ENCODE measurements around the gene RHBDD3. TPM values are rescaled to one million over a fixed set of nuclear protein-coding genes. Genes with fewer than 3 reads are reported as not detected.

Gene RHBDD3
- total RNA-seq, 4 donors from 2014 or later = 8.9 to 24.1 (median 20.5) TPM

DNA sequence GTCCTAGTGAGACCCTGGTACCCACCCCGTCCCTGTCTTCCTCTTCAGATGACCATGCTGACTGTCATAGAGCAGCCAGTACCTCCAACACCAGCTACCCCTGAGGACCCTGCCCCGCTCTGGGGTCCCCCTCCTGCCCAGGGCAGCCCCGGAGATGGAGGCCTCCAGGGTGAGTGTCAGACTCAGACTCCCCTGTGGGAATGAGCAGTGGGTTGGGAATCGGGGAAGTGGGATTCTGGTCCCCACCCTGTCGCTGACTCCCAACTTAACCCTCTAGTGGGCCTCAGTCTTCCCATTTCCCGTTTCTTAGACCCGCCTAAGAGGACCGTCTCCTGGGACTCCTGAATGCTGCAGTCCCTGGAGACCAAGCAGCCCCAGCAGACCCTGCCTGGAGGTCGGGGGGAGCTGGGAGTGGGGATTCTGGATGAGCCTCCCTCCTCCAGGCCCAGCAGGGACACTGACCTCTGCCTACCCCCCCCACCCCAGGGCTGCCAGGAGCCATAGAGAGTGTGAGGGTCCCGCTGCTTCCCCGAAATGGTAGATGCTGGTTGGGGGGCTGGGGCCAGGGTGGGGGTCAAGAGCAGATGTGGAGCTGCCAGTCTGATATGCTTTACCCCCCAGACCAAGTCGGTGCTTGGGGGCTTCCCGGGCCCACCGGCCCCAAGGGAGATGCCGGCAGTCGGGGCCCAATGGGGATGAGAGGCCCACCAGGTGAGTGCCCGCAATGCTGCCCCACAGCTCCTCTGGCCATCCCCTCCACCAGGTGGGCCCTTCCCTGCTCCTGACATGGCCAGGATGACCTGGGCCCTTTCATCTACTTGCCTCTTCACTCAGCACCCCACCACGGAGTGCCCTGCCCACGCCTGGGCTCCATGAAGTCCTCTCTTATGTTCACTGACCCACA, 36.6 kb downstream of the RHBDD3 start:
- DNase-seq (ENCODE audit: low spot score in 2 of 2) = peak in 1 of 2 donors; percentile 80
- intact Hi-C loops (cut with DNase I; ENCODE audit: low total_unique reads) = no loop called here
- no peak for TF ChIP-seq POLR2A (IDR thresholded peaks at IDR 0.05)
- WGBS, 2 donors = 91 to 94% methylated on average over 15 to 19 of the region's 19 CpGs
- H3K4me3 ChIP-seq (ENCODE audit: low read depth, poor library complexity, severe bottlenecking) = no peak overlapping the region

DNA sequence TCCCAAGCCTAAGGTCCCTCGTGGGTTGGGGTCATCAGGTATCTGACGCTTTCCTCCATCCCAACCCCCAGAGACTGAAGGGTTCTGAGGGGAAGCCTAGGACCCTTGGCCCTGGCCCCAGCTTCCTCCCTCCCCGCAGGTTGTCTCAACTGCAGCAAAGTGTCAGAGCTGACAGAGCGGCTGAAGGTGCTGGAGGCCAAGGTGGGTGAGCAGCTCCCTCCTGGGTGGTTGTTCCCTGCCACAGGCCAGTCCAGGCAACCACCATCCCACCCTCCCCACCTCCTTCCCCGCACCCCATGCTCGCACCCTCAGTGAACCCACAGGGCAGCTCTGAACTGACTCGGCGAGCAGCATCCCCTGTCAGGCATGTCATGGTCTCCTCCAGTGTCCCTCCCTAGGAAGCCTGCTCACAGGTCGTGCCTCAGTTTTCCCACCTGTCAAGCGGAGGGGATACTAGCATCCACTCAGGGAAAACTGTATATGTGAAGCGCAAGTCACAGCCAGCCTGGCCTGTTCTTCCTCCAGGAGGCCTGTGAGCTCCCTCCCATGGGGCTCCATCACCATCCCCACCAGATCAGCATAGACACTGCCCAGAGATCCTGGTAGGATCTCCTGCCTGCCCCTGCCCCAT, 41.3 kb downstream of the RHBDD3 start:
- 92 to 93% methylated on average over 10 to 11 of the region's 11 CpGs for WGBS, 2 donors
- no peak for TF ChIP-seq POLR2A (IDR thresholded peaks at IDR 0.05)
- TF ChIP-seq, protein P1, sequence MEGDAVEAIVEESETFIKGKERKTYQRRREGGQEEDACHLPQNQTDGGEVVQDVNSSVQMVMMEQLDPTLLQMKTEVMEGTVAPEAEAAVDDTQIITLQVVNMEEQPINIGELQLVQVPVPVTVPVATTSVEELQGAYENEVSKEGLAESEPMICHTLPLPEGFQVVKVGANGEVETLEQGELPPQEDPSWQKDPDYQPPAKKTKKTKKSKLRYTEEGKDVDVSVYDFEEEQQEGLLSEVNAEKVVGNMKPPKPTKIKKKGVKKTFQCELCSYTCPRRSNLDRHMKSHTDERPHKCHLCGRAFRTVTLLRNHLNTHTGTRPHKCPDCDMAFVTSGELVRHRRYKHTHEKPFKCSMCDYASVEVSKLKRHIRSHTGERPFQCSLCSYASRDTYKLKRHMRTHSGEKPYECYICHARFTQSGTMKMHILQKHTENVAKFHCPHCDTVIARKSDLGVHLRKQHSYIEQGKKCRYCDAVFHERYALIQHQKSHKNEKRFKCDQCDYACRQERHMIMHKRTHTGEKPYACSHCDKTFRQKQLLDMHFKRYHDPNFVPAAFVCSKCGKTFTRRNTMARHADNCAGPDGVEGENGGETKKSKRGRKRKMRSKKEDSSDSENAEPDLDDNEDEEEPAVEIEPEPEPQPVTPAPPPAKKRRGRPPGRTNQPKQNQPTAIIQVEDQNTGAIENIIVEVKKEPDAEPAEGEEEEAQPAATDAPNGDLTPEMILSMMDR (IDR thresholded peaks at IDR 0.05) = no peak
- DNase-seq (ENCODE audit: low spot score in 2 of 2) = peak in 1 of 2 donors; percentile 79
- H3K4me3 ChIP-seq (ENCODE audit: low read depth, poor library complexity, severe bottlenecking) = no peak overlapping the region
- intact Hi-C loops (cut with DNase I; ENCODE audit: low total_unique reads) = no loop called here

DNA sequence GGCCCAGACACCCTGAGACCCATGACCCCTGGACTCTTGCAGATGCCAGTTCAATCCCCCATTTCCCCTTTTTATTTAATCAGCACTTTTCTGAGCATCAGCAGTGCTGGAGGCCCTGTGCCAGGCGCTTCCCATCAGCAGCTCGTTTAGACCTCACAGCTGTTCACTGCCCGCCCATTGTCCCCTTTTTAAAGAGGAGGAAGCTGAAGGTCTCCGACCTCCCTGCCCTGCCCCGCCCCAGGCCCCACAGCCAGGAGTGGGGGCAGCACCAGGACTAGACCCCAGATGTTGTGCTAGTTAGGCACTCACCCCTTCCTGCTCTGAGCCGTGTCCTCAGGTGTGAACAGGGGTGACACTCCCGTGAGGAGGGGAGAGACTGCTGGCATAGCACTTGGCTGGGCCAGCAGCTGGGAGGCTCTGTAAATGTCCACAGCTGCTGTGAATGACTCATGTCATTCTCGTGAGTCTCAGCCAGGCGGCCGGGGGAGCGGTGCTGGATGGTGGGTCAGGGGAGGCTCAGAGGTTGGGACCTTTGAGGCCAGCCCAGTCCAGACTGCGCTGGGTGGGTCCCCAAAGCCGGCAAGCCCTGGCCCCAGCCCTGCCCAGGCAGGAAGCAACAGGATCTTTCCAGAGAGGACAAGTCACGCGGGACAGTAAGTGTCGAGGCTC, 42.2 kb downstream of the RHBDD3 start:
- DNase-seq (ENCODE audit: low spot score in 2 of 2) = peak; percentile 52 to 91

DNA sequence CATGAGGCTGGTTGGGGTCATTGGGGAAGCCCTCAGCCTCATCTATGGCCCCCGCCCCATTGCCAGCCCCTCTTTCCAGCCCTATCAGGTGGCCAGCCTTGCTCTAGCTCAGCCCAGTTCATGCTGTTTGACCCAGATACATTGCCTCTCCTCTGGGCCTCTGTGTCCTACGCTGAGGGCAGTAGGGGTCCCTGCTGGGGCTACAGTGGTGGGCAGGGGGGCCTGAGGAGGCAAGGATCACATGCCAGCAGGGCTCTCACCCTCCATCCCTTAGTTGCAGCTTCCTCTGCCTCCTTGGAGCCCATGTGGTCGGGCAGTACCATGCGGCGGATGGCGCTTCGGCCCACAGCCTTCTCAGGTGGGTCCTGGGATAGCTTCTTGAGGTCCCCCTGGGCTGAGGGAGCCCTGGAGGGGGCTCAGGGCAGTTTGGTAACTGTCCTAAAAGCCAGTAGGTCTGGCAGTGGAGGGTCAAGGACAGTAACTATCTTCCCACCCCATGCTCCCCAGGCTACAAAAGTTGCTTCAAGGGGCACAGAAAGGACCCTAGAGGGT, 42.8 kb downstream of the RHBDD3 start:
- WGBS, 2 donors = 65 to 94% methylated on average over 6 to 7 of the region's 7 CpGs

More for the DNA sequence above, 42.2 kb downstream of the RHBDD3 start:
- intact Hi-C loops (cut with DNase I; ENCODE audit: low total_unique reads) = no loop called here
- 24 to 40% methylated on average over 6 to 16 of the region's 16 CpGs for WGBS, 2 donors
- no peak overlapping the region for H3K4me3 ChIP-seq (ENCODE audit: low read depth, poor library complexity, severe bottlenecking)
- TF ChIP-seq POLR2A (IDR thresholded peaks at IDR 0.05) = no peak
- TF ChIP-seq, protein P1 (IDR thresholded peaks at IDR 0.05) = no peak

DNA sequence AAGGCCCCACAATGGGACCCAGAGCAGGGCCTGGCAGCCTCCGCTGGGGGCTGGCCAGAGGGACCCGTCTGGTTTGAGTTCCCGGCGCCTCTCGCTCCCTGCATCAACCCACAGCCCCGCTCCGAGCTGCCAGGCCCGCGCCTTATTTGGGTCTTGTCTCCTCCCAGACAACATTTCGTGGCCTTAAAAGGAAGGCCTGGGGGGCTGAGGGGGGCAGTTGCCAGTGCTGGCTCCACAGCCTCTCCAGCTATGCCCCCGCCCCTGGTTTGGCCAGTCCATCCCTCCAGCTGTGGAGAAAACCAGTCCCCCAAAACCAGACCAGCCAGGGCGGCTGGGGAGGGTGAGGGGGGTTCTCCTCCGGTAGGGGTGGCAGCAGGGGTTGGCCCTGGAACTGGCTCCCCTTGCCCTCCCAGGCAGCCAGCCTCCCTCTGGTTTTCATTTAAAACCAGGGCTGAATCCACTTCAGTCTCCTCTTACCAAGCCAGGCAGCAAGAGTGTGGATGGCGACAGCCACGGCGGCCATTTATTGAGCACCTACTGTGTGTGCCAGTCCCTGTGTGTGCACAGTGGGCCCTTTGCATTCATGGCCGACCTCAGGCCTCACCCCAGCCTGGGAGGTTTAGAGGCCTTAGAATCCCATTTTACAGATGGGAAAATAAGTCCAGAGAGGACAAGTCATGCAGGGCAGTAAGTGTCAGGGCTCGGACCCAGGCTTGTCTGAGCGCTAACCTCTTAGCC, 43.5 kb downstream of the RHBDD3 start:
- peak in 1 of 2 donors; percentile 85 for DNase-seq (ENCODE audit: low spot score in 2 of 2)
- intact Hi-C loops (cut with DNase I; ENCODE audit: low total_unique reads) = no loop called here
- H3K4me3 ChIP-seq (ENCODE audit: low read depth, poor library complexity, severe bottlenecking) = no peak overlapping the region
- TF ChIP-seq, protein P1 (IDR thresholded peaks at IDR 0.05) = no peak
- no peak for TF ChIP-seq POLR2A (IDR thresholded peaks at IDR 0.05)
- 63 to 71% methylated on average over 16 to 19 of the region's 19 CpGs for WGBS, 2 donors

More for the DNA sequence above, 42.8 kb downstream of the RHBDD3 start:
- peak in 1 of 2 donors; percentile 74 for DNase-seq (ENCODE audit: low spot score in 2 of 2)
- intact Hi-C loops (cut with DNase I; ENCODE audit: low total_unique reads) = no loop called here
- TF ChIP-seq, protein P1 (IDR thresholded peaks at IDR 0.05) = no peak
- no peak for TF ChIP-seq POLR2A (IDR thresholded peaks at IDR 0.05)
- H3K4me3 ChIP-seq (ENCODE audit: low read depth, poor library complexity, severe bottlenecking) = no peak overlapping the region
